SK-MEL-5 (cell line): ENCODE data around the gene AGAP1. TPM values are rescaled to one million over a fixed set of nuclear protein-coding genes. Genes with fewer than 3 reads are reported as not detected.

Experiments used
- DNase-seq: peaks from one replicate; pipeline ENCODE4 v3.0.0-alpha.2; 2016; ENCODE audit warnings: low read depth, low spot score
- in situ Hi-C: cut with HindIII; loops from 2 replicates; pipeline ENCODE4 v1.10.0; 2016; ENCODE audit warnings: low sequenced_read_pairs, high pct_unique_total_duplicates, low pct_unique_long_range_greater_than_20kb
- total RNA-seq: library from RNA; depleted of rRNA; stranded (reverse); fragments of >200 nt; shearing (Covaris generic); gene quantifications from 2 replicates; pipeline ENCODE4 v1.2.3, GENCODE V29; 2014

AGAP1 gene
- total RNA-seq, 1 experiment from 2014 or later = 16.4 TPM

GRCh38 chr2:235553696-235554100 is 59.9 kb downstream of the AGAP1 start:
- DNase-seq = peak; percentile 78
- in situ Hi-C loops = no loop called here

DNA sequence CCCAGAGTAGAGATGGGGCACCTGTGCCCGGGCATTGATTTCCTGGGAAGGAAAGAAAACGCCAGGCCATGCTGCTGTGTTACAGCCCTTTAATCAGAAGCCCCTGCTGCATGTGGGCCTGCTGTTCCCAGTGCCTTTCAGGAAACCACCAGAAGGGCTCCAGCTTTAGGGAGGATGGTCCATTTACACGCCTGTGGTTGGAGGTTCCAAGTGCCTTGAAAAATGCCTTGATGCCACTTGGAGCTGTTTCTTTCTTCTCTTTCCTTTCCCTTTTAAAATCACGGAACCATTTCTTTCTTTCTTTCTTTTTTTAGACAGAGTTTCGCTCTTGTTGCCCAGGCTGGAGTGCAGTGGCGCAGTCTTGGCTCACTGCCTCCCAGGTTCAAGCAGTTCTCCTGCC is 60.5 kb downstream of the AGAP1 start:
- DNase-seq = no peak
- in situ Hi-C loops = no loop called here

DNA sequence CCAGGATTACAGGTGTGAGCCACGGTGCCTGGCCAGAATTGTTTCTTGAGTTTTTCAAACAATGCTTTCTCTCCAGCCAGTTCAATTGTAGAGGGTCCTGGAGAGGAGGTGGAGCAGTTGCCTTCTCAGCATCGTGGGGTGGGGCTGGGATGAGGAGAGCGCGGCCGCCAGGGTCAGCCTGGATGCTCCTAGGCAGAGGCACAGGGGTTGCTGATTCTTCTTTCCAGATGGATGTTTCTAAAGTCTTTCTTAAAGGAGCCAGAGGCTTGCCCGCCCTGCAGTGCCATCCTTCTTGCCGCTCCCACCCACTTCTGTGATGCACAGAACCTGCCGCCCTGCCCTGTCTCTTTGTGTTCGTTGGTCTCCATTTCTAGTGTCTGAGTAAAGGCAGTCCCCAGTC is 61.1 kb downstream of the AGAP1 start:
- in situ Hi-C loops = no loop called here

DNA sequence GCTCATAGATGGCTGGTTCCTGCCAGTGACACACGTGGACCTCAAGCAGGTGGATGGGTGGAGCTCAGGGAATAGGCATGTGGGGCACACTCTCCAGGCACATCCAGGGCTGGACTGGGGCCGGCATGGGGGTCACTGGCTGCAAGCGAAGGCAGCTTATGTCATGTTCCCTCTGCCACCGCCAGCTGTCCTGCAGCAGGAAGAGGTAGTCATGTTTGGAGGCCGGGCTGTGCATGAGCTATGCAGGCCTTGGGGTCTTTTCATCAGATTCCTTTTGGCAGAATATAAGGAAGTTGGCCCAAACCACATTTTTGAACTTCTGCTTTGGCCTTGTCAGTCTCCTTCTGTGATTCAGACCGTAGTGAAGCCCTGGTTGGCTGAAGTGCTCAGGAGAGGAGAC is 61.5 kb downstream of the AGAP1 start:
- in situ Hi-C loops = no loop called here
- DNase-seq = no peak

More for the DNA sequence above, 61.1 kb downstream of the AGAP1 start:
- no peak for DNase-seq

- no peak for DNase-seq
- in situ Hi-C loops = no loop called here
These were observed 62.2 kb downstream of the AGAP1 start for GRCh38 chr2:235556086-235556485.

DNA sequence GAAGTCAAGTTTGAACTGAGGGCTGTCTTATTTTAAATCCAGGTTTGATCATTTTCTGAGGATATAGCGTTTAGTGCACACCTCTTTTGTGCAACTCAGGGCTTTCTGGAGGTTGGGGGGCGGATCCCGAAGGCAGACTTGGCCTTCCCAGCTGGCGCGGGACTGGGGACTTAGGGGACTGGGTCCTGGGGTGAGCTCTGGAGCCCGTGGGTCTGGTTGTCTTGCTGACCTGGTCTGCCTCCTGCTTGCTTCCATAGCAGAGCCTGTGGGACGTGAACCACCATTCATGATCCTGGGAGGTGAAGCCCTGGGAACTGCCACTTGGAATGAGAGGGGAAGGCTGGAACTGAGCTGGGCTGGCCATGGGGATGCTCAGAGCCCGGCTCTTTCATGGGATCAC is 63.1 kb downstream of the AGAP1 start:
- in situ Hi-C loops = no loop called here
- no peak for DNase-seq

DNA sequence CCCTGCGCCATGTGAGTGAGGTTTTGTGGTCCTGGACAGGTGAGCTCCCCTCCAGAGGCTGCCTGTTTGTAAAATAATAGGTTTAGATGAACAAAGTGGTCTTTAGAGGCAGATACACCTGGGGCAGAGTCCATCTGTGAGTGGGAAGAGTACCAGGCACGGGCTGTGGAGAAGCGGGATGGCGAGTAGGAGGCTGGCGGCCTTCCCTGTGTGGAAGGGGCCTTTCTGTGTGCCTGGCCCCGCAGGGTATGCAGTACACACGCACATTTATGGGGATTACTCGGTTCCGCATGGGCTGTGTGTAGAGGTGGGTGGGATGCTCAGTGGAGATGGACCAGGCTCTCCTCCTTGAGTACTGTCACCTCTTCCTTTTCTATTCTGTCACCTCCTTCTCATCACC is 64.1 kb downstream of the AGAP1 start:
- DNase-seq = no peak
- in situ Hi-C loops = no loop called here

GRCh38 chr2:235558572-235558971 is 64.7 kb downstream of the AGAP1 start:
- in situ Hi-C loops = no loop called here
- no peak for DNase-seq

DNA sequence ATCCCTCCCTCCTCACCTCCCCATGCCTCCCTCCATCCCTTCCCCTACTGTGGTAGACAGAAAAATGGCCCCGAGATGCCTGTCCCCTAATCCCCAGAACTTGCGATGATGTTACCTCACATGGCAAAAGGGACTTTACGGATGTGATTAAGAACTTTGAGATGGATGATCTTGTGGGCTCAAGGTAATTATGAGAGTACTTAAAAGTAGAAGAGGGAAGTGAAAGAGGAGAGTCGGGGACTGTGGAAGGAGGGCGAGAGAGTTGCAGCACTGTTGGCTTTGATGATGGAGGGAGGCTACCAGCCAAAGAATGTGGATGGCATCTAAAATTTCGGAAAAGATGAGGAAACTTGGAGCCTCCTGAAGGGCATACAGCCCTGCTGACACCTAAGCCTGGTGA is 66.5 kb downstream of the AGAP1 start:
- in situ Hi-C loops = no loop called here
- DNase-seq = no peak

- in situ Hi-C loops = no loop called here
- no peak for DNase-seq
These were observed 67.6 kb downstream of the AGAP1 start for GRCh38 chr2:235561450-235561849.

GRCh38 chr2:235562065-235562747 is 68.4 kb downstream of the AGAP1 start:
- DNase-seq = no peak
- in situ Hi-C loops = no loop called here

DNA sequence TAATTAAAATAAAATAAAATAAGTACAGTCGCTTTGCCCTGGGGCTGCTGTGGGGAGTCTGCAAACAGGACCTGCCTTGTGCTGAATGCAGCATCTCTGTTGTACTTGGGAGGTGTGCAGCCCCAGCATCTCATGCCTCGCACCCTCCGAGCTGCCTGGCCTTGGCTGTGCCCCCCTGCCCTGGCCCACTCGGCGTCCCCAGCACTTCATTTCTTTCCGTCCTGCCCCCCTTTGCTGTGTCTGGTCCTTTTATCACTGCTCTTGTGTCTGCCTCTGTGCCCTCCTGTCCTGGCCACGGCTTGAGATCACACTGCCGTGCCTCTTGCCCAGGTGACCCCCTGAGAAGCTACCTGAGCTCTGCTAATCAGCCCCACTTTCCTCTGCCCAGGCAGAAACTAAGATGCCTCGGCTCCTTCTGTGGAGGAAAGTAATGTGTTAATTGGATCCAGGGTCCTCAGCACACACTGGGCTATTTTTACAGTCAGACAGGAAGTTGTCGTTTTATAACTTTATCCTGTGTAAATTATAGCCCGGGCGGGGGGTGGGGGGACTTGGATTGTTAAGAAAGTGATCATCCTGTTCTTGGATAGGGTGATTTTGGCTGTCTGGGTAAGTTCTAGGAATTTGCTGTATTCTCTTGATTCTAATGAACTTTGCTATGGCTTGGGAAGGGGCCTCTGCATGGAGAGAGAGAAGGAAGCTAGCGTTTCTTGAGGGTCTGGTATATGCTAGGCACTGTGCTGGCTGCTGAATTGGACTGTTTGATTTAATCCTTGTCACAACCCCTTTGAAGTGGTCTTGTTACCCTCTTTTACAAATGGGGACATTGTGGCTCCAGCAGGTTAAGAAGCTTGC is 69.4 kb downstream of the AGAP1 start:
- DNase-seq = no peak
- in situ Hi-C loops = no loop called here

GRCh38 chr2:235564066-235564465 is 70.2 kb downstream of the AGAP1 start:
- no peak for DNase-seq
- in situ Hi-C loops = no loop called here

GRCh38 chr2:235564884-235565530 is 71.2 kb downstream of the AGAP1 start:
- in situ Hi-C loops = no loop called here
- no peak for DNase-seq

GRCh38 chr2:235566415-235566814 is 72.6 kb downstream of the AGAP1 start:
- DNase-seq = no peak
- in situ Hi-C loops = no loop called here

GRCh38 chr2:235566931-235567495 is 73.2 kb downstream of the AGAP1 start:
- DNase-seq = no peak
- in situ Hi-C loops = no loop called here

DNA sequence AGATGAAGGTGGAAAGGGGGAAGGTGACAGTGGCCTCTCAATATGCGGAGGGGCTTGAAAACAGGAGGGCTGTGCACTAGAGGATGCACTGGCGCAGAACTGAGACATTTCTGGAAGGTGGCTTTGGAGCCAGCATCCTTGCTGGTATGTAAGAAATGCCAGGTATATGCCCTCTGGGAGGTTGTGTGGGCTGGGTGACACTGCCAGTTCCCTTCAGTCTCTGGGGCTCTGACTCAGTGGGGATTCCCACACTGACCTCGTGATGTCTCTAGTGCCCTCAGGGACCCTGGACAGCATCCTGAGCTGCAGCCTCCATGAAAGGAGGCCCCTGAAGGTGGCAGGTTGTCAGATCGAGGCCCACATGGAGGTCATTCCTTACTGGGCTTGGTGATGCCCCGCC is 74.0 kb downstream of the AGAP1 start:
- DNase-seq = no peak
- in situ Hi-C loops = no loop called here

- no peak for DNase-seq
- in situ Hi-C loops = no loop called here
These were observed 74.6 kb downstream of the AGAP1 start for GRCh38 chr2:235568431-235568830.
